Stimulated activated memory B cell treated with anti-CD40 and anti-IgM and Interleukin-4, amounts not matched to agents 10 μg/mL and 1 μg/mL and 100 μg/mL, for 72 hours (primary cell): ENCODE measurements around the gene ZNF236.
"Not testable (repeated sequence)": the region's sequence is repeated elsewhere in the genome, so short reads cannot be mapped to it uniquely, and the experiment has no call there.

Source experiments
- ATAC-seq: fragments of 150-1000 bp; cut with Tn5 transposase; 2 replicates; pipeline ENCODE4 v1.10.0; 2021
- H3K27ac Mint-ChIP-seq: one replicate; pipeline ENCODE4 v1.8.0; 2022; ENCODE audit warnings: mild to moderate bottlenecking, mixed read lengths
- H3K27me3 Mint-ChIP-seq: one replicate; pipeline ENCODE4 v1.8.0; 2022; ENCODE audit warnings: mixed read lengths
- H3K36me3 Mint-ChIP-seq: one replicate; pipeline ENCODE4 v1.8.0; 2022; ENCODE audit warnings: mixed read lengths
- H3K4me1 Mint-ChIP-seq: one replicate; pipeline ENCODE4 v1.8.0; 2022; ENCODE audit warnings: mixed read lengths
- H3K4me3 Mint-ChIP-seq: one replicate; pipeline ENCODE4 v1.8.0; 2022; ENCODE audit warnings: mild to moderate bottlenecking, moderate library complexity, mixed read lengths
- H3K9me3 Mint-ChIP-seq: one replicate; pipeline ENCODE4 v1.8.0; 2022; ENCODE audit warnings: mixed read lengths

The ZNF236 gene

DNA sequence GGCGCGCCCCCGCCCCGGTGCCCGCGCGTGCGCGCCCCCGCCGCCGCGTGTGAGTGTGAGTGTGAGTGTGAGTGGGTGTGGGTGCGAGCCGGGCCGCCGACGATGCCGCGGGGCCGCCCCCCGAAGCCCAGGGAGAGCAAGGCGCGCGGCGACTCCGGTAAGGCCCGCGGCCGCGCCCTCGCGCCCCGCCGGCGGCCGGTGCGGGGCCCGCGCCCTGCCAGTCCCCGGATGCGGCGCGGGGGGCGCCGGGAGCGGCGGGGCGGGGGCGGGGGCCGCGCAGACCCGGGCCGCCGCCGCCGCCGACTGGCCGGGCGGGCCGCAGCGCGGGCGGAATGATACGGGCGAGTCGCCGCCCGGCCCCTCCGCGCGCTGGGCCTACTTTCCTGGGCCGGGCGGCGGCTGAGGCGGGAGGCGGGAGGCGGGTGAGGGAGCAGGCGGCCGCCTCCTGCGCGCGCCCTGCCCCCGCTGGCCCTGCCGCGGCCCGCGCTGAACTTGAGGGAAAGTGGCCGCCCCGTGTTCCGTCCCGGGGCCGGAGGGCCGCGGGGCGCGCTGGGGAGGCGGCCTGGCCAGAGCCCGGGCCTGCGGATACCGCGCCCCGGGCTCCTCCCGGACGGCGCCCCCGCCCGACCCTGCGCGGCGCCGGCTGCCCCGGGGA, at the start of gene ZNF236:
ZNF236 (plus strand) TSS at position 52 of the 655 bp plus-strand sequence; CDS start at position 103, 51 bp downstream.
- Mint-ChIP-seq H3K9me3 (no peaks in the 10 kb centered on the region), H3K4me1 (peaks cover 64% of the 10 kb centered on the region), H3K27me3 (no peaks in the 10 kb centered on the region), H3K36me3 (peaks cover 5% of the 10 kb centered on the region), H3K4me3 (peak within 1 kb of the TSS; percentile 95), H3K27ac (peak within 1 kb of the TSS; percentile 92)
- ATAC-seq = peak; percentile 81

DNA sequence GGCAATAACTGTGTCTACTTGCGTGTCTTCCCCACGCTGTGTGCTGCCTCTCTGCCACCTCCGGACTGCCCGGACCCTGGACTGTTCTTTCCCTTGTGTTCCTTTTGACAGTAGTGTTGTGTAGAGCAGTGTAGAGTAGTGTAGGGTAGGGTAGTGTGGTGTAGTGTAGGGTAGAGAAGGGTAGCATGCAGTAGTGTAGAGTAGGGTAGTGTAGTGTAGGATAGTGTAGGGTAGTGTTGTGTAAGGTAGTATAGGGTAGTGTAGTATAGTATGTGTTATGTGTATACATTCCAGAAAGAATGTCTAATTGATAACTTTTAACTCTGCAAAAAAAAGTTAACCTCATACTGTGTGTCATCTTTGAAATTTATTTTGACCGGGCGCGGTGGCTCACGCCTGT, 49.7 kb upstream of the ZNF236 start:
- H3K9me3 Mint-ChIP-seq = peaks cover 6% of the 10 kb centered on the region
- H3K4me3 Mint-ChIP-seq = no peak overlapping the region
- peaks cover 45% of the 10 kb centered on the region for H3K27me3 Mint-ChIP-seq
- no peaks in the 10 kb centered on the region for H3K4me1 Mint-ChIP-seq
- no peak for ATAC-seq
- no peaks in the 10 kb centered on the region for H3K36me3 Mint-ChIP-seq
- no peak overlapping the region for H3K27ac Mint-ChIP-seq

DNA sequence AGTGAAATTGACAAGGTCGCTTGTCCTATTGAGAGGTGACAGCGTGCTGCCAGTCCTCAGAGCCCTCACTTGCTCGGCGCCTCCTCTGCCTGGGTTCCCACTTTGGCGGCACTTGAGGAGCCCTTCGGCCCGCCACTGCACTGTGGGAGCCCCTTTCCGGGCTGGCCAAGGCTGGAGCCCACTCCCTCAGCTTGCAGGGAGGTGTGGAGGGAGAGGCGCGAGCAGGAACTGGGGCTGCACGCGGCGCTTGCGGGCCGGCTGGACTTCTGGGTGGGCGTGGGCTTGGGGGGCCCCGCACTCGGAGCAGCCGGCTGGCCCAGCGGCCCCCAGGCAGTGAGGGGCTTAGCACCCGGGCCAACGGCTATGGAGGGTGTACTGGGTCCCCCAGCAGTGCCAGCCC, 45.3 kb upstream of the ZNF236 start:
- H3K27me3 Mint-ChIP-seq = peaks cover 47% of the 10 kb centered on the region
- not testable (repeated sequence) for ATAC-seq, H3K36me3 Mint-ChIP-seq, H3K27ac Mint-ChIP-seq, H3K4me3 Mint-ChIP-seq, H3K4me1 Mint-ChIP-seq, H3K9me3 Mint-ChIP-seq

DNA sequence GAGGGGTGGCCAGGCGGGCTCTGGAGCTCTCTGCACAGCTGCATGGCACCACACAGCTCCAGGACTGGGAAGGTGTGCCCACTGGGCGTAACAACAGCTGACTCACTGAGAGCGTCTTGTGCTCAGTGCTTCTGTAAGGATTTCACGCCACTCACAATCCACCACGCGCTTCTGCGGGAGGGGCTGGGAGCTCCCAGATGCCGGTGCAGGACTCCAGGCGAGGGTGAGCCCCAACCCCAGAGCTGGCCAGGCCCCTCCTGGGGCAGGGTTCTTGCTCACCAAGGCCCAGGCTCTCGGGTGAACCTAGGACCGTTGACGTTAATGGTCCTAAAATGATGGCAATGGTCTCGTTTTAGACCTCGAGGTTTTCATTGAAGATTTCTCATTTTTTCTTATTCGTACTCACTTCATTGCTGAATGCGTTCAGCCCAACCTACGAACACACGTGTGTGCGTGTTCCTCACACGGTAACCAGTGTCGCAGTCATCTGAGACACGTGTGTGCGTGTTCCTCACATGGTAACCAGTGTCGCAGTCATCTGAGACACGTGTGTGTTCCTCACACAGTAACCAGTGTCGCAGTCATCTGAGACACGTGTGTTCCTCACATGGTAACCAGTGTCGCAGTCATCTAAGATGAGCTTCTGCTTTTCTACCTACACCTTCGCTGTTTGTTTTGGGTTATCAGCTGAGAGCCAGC, 38.4 kb upstream of the ZNF236 start:
- ATAC-seq = no peak
- Mint-ChIP-seq H3K36me3 (no peaks in the 10 kb centered on the region), H3K4me1 (peaks cover 7% of the 10 kb centered on the region)

DNA sequence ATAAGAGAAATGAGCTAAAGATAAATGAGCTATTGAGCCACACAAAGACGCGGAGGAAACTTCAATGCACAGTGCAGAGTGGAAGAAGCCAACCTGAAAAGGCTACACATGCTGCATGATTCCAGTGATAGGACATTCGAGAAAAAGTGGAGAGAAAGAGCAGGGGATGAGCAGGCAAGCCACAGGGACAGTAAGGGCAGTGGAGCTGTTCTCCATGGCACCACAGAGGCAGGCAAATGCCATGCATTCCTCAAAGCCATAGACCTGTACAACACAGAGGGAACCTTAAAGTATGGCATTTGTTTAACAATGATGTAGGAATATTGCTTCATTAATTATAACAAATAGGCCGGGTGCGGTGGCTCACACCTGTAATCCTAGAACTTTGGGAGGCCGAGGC, 36.5 kb upstream of the ZNF236 start:
- Mint-ChIP-seq H3K9me3 (peaks cover 5% of the 10 kb centered on the region), H3K36me3 (peaks cover 5% of the 10 kb centered on the region), H3K27me3 (peaks cover 46% of the 10 kb centered on the region), H3K4me1 (peaks cover 7% of the 10 kb centered on the region), H3K27ac (no peak overlapping the region), H3K4me3 (no peak overlapping the region)
- ATAC-seq = no peak

More for the DNA sequence above, 38.4 kb upstream of the ZNF236 start:
- Mint-ChIP-seq H3K9me3 (no peaks in the 10 kb centered on the region), H3K27ac (no peak overlapping the region), H3K27me3 (peaks cover 53% of the 10 kb centered on the region), H3K4me3 (no peak overlapping the region)

DNA sequence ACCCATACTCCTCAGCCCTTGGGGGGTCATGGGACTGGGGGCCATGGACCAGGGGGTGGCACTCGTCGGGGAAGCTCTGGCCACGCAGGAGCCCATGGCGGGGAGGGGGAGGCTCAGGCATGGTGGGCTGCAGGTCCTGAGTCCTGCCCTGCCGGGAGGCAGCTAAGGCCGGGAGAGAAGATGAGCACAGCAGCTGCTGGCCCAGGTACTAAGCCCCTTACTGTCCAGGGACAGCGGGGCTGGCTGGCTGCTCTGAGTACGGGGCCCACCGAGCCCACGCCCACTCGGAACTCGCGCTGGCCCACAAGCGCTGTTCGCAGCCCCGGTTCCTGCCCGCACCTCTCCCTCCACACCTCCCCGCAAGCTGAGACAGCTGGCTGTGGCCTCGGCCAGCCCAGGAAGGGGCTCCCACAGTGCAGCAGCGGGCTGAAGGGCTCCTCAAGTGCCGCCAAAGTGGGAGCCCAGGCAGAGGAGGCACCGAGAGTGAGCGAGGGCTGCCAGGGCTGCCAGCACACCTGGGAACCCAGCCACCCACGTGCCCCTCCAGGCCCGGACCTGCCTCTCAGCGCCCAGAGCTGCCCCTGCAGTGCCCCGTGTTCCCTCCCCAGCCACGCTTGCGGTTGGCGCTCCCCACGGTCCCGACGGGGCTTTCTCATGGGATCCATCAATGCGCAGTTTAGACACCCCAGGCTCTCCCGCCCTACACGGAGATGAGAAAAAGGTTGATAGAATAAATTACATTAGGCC, 33.6 kb upstream of the ZNF236 start:
- H3K4me3 Mint-ChIP-seq = no peak overlapping the region
- peaks cover 53% of the 10 kb centered on the region for H3K27me3 Mint-ChIP-seq
- ATAC-seq = no peak
- H3K4me1 Mint-ChIP-seq = peaks cover 7% of the 10 kb centered on the region
- peaks cover 12% of the 10 kb centered on the region for H3K36me3 Mint-ChIP-seq
- no peak overlapping the region for H3K27ac Mint-ChIP-seq
- peaks cover 15% of the 10 kb centered on the region for H3K9me3 Mint-ChIP-seq

DNA sequence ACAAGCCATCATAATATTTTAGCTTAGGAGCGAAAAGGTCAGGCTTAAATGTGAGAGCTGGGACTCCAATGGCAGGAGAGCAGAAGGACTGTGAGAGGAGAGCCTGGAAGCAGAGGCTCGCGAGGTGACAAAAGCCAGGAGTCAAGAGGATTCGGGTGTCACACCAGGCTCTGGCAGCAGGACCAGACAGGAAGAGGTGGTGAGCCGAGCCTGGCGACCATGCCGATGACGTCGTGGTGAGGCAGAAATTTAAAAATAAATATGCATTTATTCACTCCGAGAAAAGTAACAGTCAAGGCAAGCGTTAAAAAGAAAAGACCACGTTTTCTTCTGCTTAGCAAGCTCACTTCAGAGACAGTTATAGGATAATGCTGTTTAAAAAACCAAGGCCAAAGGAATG, 31.3 kb upstream of the ZNF236 start:
- Mint-ChIP-seq H3K27ac (no peak overlapping the region), H3K9me3 (peaks cover 15% of the 10 kb centered on the region), H3K36me3 (peaks cover 12% of the 10 kb centered on the region), H3K4me1 (peaks cover 7% of the 10 kb centered on the region), H3K27me3 (peaks cover 68% of the 10 kb centered on the region), H3K4me3 (no peak overlapping the region)
- no peak for ATAC-seq

DNA sequence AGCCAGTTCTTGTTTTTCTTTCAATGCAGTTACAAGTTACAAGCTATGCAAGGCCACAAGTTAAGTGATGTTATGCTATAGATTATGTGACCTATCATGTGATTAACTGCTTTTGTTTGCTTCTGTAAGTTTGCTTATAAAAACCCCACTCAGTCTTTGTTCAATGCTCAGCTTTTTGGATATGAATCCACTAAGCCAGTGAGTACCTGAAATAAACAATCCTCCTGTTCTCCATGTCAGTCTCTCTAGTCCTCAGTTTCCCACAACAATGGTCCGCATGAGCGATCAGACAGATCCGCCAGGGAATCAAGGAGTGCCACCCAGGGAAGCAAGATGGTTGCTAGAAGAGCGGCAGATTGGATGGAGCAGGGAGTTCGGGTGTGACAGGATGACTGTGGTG, 30.7 kb upstream of the ZNF236 start:
- H3K27ac Mint-ChIP-seq = no peak overlapping the region
- H3K9me3 Mint-ChIP-seq = peaks cover 15% of the 10 kb centered on the region
- no peak overlapping the region for H3K4me3 Mint-ChIP-seq

DNA sequence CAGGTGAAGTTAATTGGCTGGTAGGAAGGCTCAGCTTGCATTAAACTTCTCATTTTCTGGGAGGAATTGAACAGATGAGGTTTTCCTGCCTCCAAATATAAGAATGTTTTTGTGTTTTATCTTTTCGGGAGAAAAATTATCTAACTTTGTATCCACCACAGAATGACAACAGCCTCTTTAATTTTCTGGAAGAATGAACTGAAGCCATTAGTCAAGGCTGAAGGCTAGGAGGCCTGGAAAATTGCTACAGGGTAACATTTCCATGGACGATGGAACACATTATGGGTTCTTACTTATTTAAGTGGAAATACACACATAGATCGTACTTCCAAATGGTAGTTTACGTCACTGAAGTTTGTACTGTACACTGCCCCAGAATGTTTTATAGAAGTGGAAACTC, 28.0 kb upstream of the ZNF236 start:
- Mint-ChIP-seq H3K36me3 (peaks cover 17% of the 10 kb centered on the region), H3K4me3 (no peak overlapping the region), H3K4me1 (no peaks in the 10 kb centered on the region), H3K27ac (no peak overlapping the region), H3K9me3 (peaks cover 19% of the 10 kb centered on the region), H3K27me3 (peaks cover 60% of the 10 kb centered on the region)
- no peak for ATAC-seq

More for the DNA sequence above, 30.7 kb upstream of the ZNF236 start:
- Mint-ChIP-seq H3K36me3 (peaks cover 12% of the 10 kb centered on the region), H3K27me3 (peaks cover 65% of the 10 kb centered on the region), H3K4me1 (peaks cover 7% of the 10 kb centered on the region)
- ATAC-seq = no peak

DNA sequence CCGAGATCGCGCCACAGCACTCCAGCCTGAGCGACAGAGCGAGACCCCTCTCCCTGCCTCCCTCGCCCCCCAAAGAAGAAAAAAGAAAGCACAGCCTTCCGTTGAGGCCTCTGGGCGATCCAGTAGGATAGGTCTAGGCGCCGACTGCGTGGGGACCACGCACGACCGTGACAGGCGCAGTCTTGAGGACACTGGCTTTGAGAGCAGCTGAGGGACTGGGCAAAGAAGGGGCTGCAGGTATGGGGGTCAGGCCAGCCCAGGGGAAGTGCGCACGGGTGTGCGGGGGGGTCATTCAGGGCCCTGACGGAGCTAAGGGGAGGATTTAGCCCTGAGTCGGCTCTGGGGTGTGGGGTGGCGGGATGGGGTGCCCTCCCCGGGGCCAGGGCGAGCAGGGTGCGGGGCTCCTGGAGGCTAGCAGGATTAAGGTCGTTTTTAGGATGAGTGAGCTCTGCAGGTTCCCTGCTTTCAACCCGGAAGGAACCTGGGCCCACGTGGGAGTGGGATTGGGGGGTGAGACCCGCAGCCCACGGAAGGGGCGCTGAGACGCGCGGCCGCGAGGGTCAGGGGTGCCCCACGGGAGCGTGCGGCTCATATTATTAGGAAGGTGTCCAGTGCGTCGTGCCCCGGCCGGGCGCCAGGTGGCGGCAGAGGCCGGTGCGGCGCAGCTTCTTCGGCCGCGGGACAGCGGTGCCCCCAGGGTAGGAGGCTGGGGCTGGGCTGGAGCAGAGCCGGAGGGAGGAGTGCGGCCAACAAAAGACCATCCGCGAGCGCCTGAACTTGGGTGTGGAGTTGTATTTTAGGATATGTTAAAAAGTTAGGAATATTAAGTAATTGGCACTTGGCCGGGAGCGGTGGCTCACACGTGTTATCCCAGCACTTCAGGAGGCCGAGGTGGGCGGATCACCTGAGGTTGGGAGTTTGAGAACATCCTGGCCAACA, 20.5 kb upstream of the ZNF236 start:
- Mint-ChIP-seq H3K36me3 (peaks cover 5% of the 10 kb centered on the region), H3K27me3 (peaks cover 23% of the 10 kb centered on the region), H3K4me3 (peak overlapping the region; percentile 56), H3K4me1 (peaks cover 18% of the 10 kb centered on the region), H3K27ac (no peak overlapping the region), H3K9me3 (peaks cover 4% of the 10 kb centered on the region)
- ATAC-seq = peak; percentile 92

DNA sequence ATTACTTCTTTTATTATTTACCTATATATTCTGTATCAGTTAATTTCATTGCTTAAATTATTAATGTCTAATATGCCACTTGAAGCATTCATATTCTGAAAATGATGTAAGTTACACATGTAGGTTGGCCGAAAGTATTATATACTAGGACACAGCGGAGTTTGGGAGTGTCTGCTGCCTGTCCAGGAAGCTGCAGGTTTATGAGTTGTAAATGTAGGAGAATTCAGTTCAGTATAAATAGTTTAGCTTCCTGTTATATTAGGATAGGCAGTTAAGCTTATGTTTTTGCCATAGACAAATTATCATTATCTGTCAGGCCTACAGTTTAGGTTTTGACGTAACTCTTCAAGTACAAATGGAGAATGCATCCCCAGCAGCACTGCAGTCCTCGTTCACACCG, 18.9 kb upstream of the ZNF236 start:
- ATAC-seq = no peak
- Mint-ChIP-seq H3K27ac (no peak overlapping the region), H3K36me3 (peaks cover 7% of the 10 kb centered on the region), H3K27me3 (peaks cover 22% of the 10 kb centered on the region), H3K4me3 (peak overlapping the region; percentile 48), H3K9me3 (no peaks in the 10 kb centered on the region), H3K4me1 (peaks cover 18% of the 10 kb centered on the region)

DNA sequence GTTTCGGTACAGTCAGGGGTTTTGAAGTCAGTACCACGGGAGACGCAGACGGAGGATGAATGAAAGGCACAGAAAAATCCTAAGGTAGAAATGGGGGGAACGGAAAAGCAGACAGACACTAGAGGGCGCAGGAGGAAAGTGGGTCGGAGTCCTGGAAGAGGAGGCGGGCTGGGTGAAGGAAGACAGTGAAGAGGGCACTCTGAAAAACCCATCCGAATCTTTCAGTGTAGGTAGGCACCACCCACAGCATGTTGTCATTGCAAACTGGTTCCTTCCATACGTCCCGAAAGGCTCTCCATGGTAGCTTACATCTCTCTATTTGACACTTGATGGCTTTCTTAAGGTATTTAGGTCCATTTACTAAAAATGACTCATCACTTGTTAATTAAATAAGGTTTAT, 18.5 kb upstream of the ZNF236 start:
- H3K4me3 Mint-ChIP-seq = peak overlapping the region; percentile 48
- peaks cover 18% of the 10 kb centered on the region for H3K4me1 Mint-ChIP-seq
- peaks cover 11% of the 10 kb centered on the region for H3K36me3 Mint-ChIP-seq
- peaks cover 18% of the 10 kb centered on the region for H3K27me3 Mint-ChIP-seq
- peak; percentile 74 for ATAC-seq
- H3K27ac Mint-ChIP-seq = no peak overlapping the region
- H3K9me3 Mint-ChIP-seq = no peaks in the 10 kb centered on the region

DNA sequence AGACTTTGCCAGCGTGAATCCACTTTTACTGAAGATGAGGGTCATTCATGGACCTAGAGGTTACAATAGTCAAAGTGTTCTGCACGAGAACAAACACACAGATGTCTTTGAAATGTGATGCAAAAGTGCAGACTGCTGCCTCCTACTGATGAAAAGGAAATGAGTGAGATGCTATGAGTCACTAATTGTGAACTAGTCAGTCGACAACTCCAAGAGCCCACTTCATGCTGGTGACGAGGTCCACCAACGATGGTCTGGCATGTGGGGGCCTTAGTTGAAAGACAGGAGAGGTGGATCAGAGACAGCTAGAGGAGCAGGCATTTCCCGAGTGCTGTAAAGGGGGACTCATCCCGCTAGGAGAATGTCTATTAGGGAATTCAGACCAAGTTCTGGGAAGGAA, 17.1 kb upstream of the ZNF236 start:
- Mint-ChIP-seq H3K9me3 (no peaks in the 10 kb centered on the region), H3K27me3 (peaks cover 10% of the 10 kb centered on the region), H3K36me3 (peaks cover 18% of the 10 kb centered on the region), H3K4me3 (no peak overlapping the region), H3K4me1 (peaks cover 18% of the 10 kb centered on the region), H3K27ac (no peak overlapping the region)
- no peak for ATAC-seq

DNA sequence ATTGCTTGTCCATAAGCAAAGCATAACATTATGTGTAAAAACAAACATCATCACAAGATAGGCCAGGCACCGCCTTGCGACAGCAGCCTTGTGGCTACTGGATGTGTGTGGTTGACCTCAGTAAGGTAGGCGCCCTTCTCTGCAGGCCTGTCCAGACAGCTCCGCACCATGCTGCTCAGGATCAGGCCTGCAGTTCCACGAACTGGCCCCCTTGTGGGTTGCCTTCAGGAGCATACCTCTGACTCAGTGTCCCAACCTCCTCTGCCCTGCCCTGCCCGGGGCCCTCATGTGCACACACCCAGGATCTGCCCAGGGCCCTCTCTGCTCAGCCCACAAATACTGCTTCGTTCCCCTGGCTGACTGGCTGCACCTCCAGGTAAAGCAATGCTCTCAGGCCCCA, 16.1 kb upstream of the ZNF236 start:
- H3K36me3 Mint-ChIP-seq = peaks cover 23% of the 10 kb centered on the region
- H3K27ac Mint-ChIP-seq = no peak overlapping the region
- no peak overlapping the region for H3K4me3 Mint-ChIP-seq
- H3K27me3 Mint-ChIP-seq = peaks cover 7% of the 10 kb centered on the region
- no peaks in the 10 kb centered on the region for H3K9me3 Mint-ChIP-seq
- peaks cover 19% of the 10 kb centered on the region for H3K4me1 Mint-ChIP-seq
- ATAC-seq = no peak

DNA sequence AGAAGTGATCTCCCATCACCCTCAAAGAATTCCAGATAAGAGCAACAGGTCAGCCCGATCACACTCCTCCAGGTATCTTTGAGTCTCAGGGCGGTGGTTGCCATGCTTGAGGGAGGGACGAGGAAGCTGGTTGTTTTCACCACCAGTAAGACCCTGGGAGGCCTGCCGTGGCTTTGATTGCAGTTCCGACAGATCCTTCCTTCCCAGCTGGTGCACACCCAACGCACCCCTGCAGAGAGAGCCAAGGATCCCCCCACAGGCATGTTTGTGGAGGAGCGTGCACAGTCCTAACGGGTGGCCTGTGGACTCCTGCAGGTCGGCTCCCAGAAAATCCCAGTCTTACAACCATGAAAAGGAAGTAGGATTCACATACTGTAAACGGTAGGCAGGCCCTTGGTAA, 13.8 kb upstream of the ZNF236 start:
- Mint-ChIP-seq H3K4me3 (no peak overlapping the region), H3K36me3 (peaks cover 23% of the 10 kb centered on the region), H3K27ac (no peak overlapping the region), H3K27me3 (no peaks in the 10 kb centered on the region), H3K9me3 (no peaks in the 10 kb centered on the region), H3K4me1 (peaks cover 15% of the 10 kb centered on the region)
- no peak for ATAC-seq
